GM21515 (cell line): ENCODE data around the gene IRGQ.

Experiments used
- ATAC-seq: cut with Tn5 transposase; IDR thresholded peaks from one replicate; pipeline ENCODE4 v1.9.1; 2021; ENCODE audit not compliant: unreplicated experiment

IRGQ gene

GRCh38 chr19:43546581-43546980 is 49.4 kb downstream of the IRGQ start:
- no peak for ATAC-seq

GRCh38 chr19:43545981-43546380 is 50.0 kb downstream of the IRGQ start:
- ATAC-seq: no peak

GRCh38 chr19:43545276-43545675 is 50.7 kb downstream of the IRGQ start:
- no peak for ATAC-seq

- no peak for ATAC-seq
These were observed 51.9 kb downstream of the IRGQ start for GRCh38 chr19:43544077-43544476.

- no peak for ATAC-seq
These were observed 53.8 kb downstream of the IRGQ start for GRCh38 chr19:43541920-43542650.

GRCh38 chr19:43540381-43540780 is 55.6 kb downstream of the IRGQ start:
- no peak for ATAC-seq

- no peak for ATAC-seq
These were observed 57.0 kb downstream of the IRGQ start for GRCh38 chr19:43538922-43539321.

GRCh38 chr19:43534816-43535761 is 60.8 kb downstream of the IRGQ start:
- ATAC-seq: no peak
